A549 (cell line): Measurements from ENCODE around the gene REP15. TPM values are rescaled to one million over a fixed set of nuclear protein-coding genes. Genes with fewer than 3 reads are reported as not detected.

ENCODE experiments used
- ATAC-seq, 2 experiments: fragments of 200-7000 bp in 1 of 2; fragments of >200 bp in 1 of 2; cut with Nextera tagmentation in 1 of 2; cut with Tn5 transposase in 1 of 2; 3 replicates each; pipeline versions ENCODE4 v1.8.0 to v1.9.1; 2018 to 2020; ENCODE audit warnings: mild to moderate bottlenecking in 1 of 2, moderate library complexity in 1 of 2
- CTCF ChIA-PET: fragments of 300-600 bp; sonication (Branson Sonifier 250); formaldehyde crosslinking; extraction: SDS; loops from one replicate; lab custom pipeline; 2021; ENCODE audit warnings: antibody characterized with exemption, inconsistent platforms; lab: Yijun Ruan, JAX
- POLR2A ChIA-PET: fragments of 350-600 bp; formaldehyde crosslinking; extraction: SDS; loops from one replicate; lab custom pipeline; 2021; ENCODE audit warnings: antibody characterized with exemption, inconsistent platforms; lab: Yijun Ruan, JAX
- DNase-seq, 2 experiments: peaks; one replicate each; pipeline versions ENCODE4 v3.0.0 to v3.0.0-alpha.2; 2011 to 2016; ENCODE audit warnings: low read depth in 1 of 2, low spot score in 1 of 2
- FAIRE-seq: peaks from 2 replicates; lab custom pipeline; 2011; peaks lifted over from hg19 to GRCh38; lab: Jason Lieb, UNC
- H3K27ac ChIP-seq, 2 experiments: fragments of >200 bp; sonication (Bioruptor Twin); formaldehyde crosslinking; 3 replicates each; pipeline ENCODE4 v1.5.1; 2016 to 2017
- H3K4me1 ChIP-seq: fragments of >200 bp; sonication (Bioruptor Twin); formaldehyde crosslinking; 3 replicates; pipeline ENCODE4 v1.6.1; 2016
- H3K4me2 ChIP-seq: fragments of >200 bp; sonication (Bioruptor Twin); formaldehyde crosslinking; 3 replicates; pipeline ENCODE4 v1.6.1; 2016
- H3K4me3 ChIP-seq: fragments of >200 bp; sonication (Bioruptor Twin); formaldehyde crosslinking; 3 replicates; pipeline ENCODE4 v1.5.1; 2016
- H3K9me3 ChIP-seq: fragments of >200 bp; sonication (Bioruptor Twin); formaldehyde crosslinking; 3 replicates; pipeline ENCODE4 v1.6.1; 2016
- BHLHE40 ChIP-seq: IDR thresholded peaks from 2 replicates; pipeline ENCODE4 v1.6.1; 2012; ENCODE audit warnings: low read depth, low read length, inconsistent platforms
- CBX2 ChIP-seq: fragments of 200-600 bp; sonication (generic); IDR thresholded peaks from 2 replicates; pipeline ENCODE4 v1.6.1; 2016; ENCODE audit warnings: low read depth, mild to moderate bottlenecking, borderline replicate concordance
- CBX8 ChIP-seq: fragments of 200-600 bp; sonication (generic); IDR thresholded peaks from 2 replicates; pipeline ENCODE4 v1.6.1; 2016
- CHD4 ChIP-seq: fragments of 200-600 bp; sonication (generic); IDR thresholded peaks from 2 replicates; pipeline ENCODE4 v1.6.1; 2016; ENCODE audit warnings: antibody characterized with exemption, mild to moderate bottlenecking, borderline replicate concordance
- EHMT2 ChIP-seq: fragments of 200-600 bp; sonication (generic); IDR thresholded peaks from 2 replicates; pipeline ENCODE4 v1.6.1; 2016; ENCODE audit warnings: antibody characterized with exemption, low read depth, mild to moderate bottlenecking, moderate library complexity
- ELK1 ChIP-seq: fragments of 150-350 bp; IDR thresholded peaks from 2 replicates; pipeline ENCODE4 v1.6.1; 2014; ENCODE audit warnings: low read depth, mild to moderate bottlenecking, low read length
- EP300 ChIP-seq, 2 experiments: fragments of >200 bp; sonication (Bioruptor Twin); formaldehyde crosslinking; IDR thresholded peaks; 2 replicates in 1 of 2; 3 replicates in 1 of 2; pipeline ENCODE4 v1.6.1; 2016 to 2017
- FOSB ChIP-seq: fragments of 250-450 bp; sonication (Bioruptor Pico); IDR thresholded peaks from 2 replicates; pipeline ENCODE4 v1.5.0; 2020; ENCODE audit warnings: mild to moderate bottlenecking, moderate library complexity
- FOSL2 ChIP-seq, 2 experiments: fragments of 450-650 bp in 1 of 2; fragments of >200 bp in 1 of 2; sonication (Bioruptor Twin) in 1 of 2; formaldehyde crosslinking; IDR thresholded peaks; 2 replicates each; pipeline versions ENCODE4 v1.5.0 to v1.6.1; 2016 to 2020; ENCODE audit warnings: mild to moderate bottlenecking in 1 of 2, moderate library complexity in 1 of 2
- GATA3 ChIP-seq: IDR thresholded peaks from 2 replicates; pipeline ENCODE4 v1.6.1; 2012; ENCODE audit warnings: borderline replicate concordance
- HES2 ChIP-seq: fragments of >200 bp; sonication (Bioruptor Twin); formaldehyde crosslinking; IDR thresholded peaks from 2 replicates; pipeline ENCODE4 v1.6.1; 2016
- HOXA7 ChIP-seq: fragments of 250-450 bp; sonication (Bioruptor Pico); IDR thresholded peaks from 2 replicates; pipeline ENCODE4 v1.5.0; 2020; ENCODE audit warnings: mild to moderate bottlenecking, moderate library complexity
- KDM5A ChIP-seq: fragments of 200-600 bp; sonication (generic); IDR thresholded peaks from 2 replicates; pipeline ENCODE4 v1.6.1; 2016; ENCODE audit warnings: antibody characterized with exemption, mild to moderate bottlenecking
- MAFK ChIP-seq: fragments of 450-650 bp; IDR thresholded peaks from 2 replicates; pipeline ENCODE4 v1.6.1; 2014; ENCODE audit not compliant: partially characterized antibody
- MAX ChIP-seq: IDR thresholded peaks from 2 replicates; pipeline ENCODE4 v1.6.1; 2012
- NFE2L2 ChIP-seq: fragments of 150-350 bp; conservative IDR thresholded peaks from 2 replicates; pipeline ENCODE4 v1.6.1; 2014; ENCODE audit warnings: low read length
- NPAS2 ChIP-seq: fragments of 250-450 bp; sonication (Bioruptor Pico); IDR thresholded peaks from 2 replicates; pipeline ENCODE4 v1.8.0; 2022; ENCODE audit warnings: mild to moderate bottlenecking, moderate library complexity, borderline replicate concordance
- NR3C1 ChIP-seq: fragments of >200 bp; sonication (Bioruptor Twin); formaldehyde crosslinking; IDR thresholded peaks from 3 replicates; pipeline ENCODE4 v1.6.1; 2017
- PBX3 ChIP-seq: IDR thresholded peaks from 2 replicates; pipeline ENCODE4 v1.6.1; 2012
- PHF8 ChIP-seq: fragments of 200-600 bp; sonication (generic); IDR thresholded peaks from 2 replicates; pipeline ENCODE4 v1.6.1; 2016; ENCODE audit warnings: low read depth, mild to moderate bottlenecking, antibody characterized with exemption, moderate library complexity, borderline replicate concordance
- RAD21 ChIP-seq, 2 experiments: fragments of >200 bp in 1 of 2; sonication (Bioruptor Twin) in 1 of 2; formaldehyde crosslinking in 1 of 2; IDR thresholded peaks in 1 of 2; conservative IDR thresholded peaks in 1 of 2; 2 replicates in 1 of 2; 3 replicates in 1 of 2; pipeline ENCODE4 v1.6.1; 2012 to 2018; ENCODE audit warnings: inconsistent platforms in 1 of 2
- RARB ChIP-seq: fragments of 250-450 bp; sonication (Bioruptor Pico); IDR thresholded peaks from 2 replicates; pipeline ENCODE4 v1.8.0; 2021; ENCODE audit warnings: mild to moderate bottlenecking, moderate library complexity
- RNF2 ChIP-seq: fragments of 200-600 bp; sonication (generic); IDR thresholded peaks from 2 replicates; pipeline ENCODE4 v1.6.1; 2016; ENCODE audit warnings: low read depth, mild to moderate bottlenecking, antibody characterized with exemption, moderate library complexity, borderline replicate concordance
- SREBF2 ChIP-seq: fragments of 450-650 bp; IDR thresholded peaks from 2 replicates; pipeline ENCODE4 v1.6.1; 2014; ENCODE audit warnings: mild to moderate bottlenecking, moderate library complexity
- ZC3H11A ChIP-seq: fragments of 450-650 bp; IDR thresholded peaks from 2 replicates; pipeline ENCODE4 v1.6.1; 2014; ENCODE audit warnings: antibody characterized with exemption, mild to moderate bottlenecking
- WGBS: methylation state at CpG from one replicate; pipeline ENCODE4 v1.1.6; 2017; ENCODE audit errors: missing lambda C conversion rate; 5-methylcytosine and 5-hydroxymethylcytosine counted together
- polyA plus RNA-seq, 4 experiments: library from polyadenylated mRNA; depleted of rRNA in 3 of 4; stranded (reverse); fragments of >200 nt; fragmentation: RNase III in 1 of 4; extraction: RNeasy Plus Mini Kit Qiagen cat#74134 plus additional on column Dnase treatment in 1 of 4; gene quantifications; 2 replicates in 3 of 4; 3 replicates in 1 of 4; pipeline ENCODE4 v1.2.3, GENCODE V29; 2011 to 2017
- TF ChIP-seq, protein P1 (sequence below): fragments of 200-600 bp; sonication (generic); IDR thresholded peaks from 2 replicates; pipeline ENCODE4 v1.6.1; 2016; ENCODE audit warnings: antibody characterized with exemption, mild to moderate bottlenecking, moderate library complexity
- TF ChIP-seq, protein P2 (sequence below): fragments of 450-650 bp; IDR thresholded peaks from 2 replicates; pipeline ENCODE4 v1.6.1; 2014; ENCODE audit warnings: antibody characterized with exemption

REP15 gene
- polyA plus RNA-seq, 2 of the 4 experiments (the other 2 are of a cell fraction) = 0.34 to 0.81 TPM

DNA sequence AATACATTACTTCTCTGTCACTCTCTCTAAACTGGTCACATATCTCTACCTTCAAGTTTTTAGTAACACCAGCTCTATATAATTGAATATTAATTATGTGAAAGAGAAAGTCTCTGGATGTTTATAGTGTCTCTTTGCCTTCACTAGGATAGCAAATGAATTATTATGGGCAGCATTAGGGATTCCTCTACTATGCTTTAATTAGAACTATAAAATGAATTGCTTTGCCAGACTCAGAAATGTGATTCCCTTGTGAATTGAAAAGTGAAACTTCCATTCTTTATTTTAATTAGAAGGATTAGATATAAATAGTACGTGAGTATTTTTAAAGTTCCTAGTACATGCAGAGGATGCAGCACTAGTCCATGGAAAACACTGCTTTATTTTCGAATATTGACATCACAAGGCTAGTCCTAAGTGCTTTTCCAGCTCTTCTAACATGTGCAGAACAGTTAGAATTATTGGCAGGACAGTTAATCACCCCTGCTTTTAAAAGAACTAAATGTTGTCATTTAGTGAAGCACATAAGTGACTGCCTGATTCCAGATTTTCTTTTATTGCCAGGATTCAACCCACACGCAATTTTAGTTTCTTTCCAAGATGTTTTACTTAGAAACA lies 23.0 kb upstream of the REP15 start:
- TF ChIP-seq EHMT2 = no peak
- TF ChIP-seq CHD4 = no peak
- no peak for TF ChIP-seq PHF8
- TF ChIP-seq NFE2L2 = no peak
- no peak for TF ChIP-seq ZC3H11A
- no peak for TF ChIP-seq CBX8
- TF ChIP-seq, protein P1, sequence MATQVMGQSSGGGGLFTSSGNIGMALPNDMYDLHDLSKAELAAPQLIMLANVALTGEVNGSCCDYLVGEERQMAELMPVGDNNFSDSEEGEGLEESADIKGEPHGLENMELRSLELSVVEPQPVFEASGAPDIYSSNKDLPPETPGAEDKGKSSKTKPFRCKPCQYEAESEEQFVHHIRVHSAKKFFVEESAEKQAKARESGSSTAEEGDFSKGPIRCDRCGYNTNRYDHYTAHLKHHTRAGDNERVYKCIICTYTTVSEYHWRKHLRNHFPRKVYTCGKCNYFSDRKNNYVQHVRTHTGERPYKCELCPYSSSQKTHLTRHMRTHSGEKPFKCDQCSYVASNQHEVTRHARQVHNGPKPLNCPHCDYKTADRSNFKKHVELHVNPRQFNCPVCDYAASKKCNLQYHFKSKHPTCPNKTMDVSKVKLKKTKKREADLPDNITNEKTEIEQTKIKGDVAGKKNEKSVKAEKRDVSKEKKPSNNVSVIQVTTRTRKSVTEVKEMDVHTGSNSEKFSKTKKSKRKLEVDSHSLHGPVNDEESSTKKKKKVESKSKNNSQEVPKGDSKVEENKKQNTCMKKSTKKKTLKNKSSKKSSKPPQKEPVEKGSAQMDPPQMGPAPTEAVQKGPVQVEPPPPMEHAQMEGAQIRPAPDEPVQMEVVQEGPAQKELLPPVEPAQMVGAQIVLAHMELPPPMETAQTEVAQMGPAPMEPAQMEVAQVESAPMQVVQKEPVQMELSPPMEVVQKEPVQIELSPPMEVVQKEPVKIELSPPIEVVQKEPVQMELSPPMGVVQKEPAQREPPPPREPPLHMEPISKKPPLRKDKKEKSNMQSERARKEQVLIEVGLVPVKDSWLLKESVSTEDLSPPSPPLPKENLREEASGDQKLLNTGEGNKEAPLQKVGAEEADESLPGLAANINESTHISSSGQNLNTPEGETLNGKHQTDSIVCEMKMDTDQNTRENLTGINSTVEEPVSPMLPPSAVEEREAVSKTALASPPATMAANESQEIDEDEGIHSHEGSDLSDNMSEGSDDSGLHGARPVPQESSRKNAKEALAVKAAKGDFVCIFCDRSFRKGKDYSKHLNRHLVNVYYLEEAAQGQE = no peak
- no peak for TF ChIP-seq SREBF2
- no peak for TF ChIP-seq MAFK
- TF ChIP-seq RARB = no peak
- no peak for TF ChIP-seq KDM5A
- TF ChIP-seq BHLHE40 = no peak
- TF ChIP-seq, protein P2, sequence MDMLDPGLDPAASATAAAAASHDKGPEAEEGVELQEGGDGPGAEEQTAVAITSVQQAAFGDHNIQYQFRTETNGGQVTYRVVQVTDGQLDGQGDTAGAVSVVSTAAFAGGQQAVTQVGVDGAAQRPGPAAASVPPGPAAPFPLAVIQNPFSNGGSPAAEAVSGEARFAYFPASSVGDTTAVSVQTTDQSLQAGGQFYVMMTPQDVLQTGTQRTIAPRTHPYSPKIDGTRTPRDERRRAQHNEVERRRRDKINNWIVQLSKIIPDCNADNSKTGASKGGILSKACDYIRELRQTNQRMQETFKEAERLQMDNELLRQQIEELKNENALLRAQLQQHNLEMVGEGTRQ = no peak
- TF ChIP-seq ELK1 = no peak
- TF ChIP-seq PBX3 = no peak
- TF ChIP-seq CBX2 = no peak
- TF ChIP-seq MAX = no peak
- TF ChIP-seq HES2 = no peak
- ChIA-PET CTCF (no interaction called here), POLR2A (no interaction called here)
- 78% methylated on average over 3 of the region's 3 CpGs for WGBS
- H3K4me1 ChIP-seq = no peaks in the 10 kb centered on the region
- no peak overlapping the region for H3K4me3 ChIP-seq
- H3K9me3 ChIP-seq = no peaks in the 10 kb centered on the region
- H3K4me2 ChIP-seq = no peak overlapping the region
- no peak overlapping the region for H3K27ac ChIP-seq
- ATAC-seq = no peak
- FAIRE-seq = peak; percentile 63
- DNase-seq = no peak

- no peak overlapping the region for H3K4me3 ChIP-seq
- H3K4me2 ChIP-seq = no peak overlapping the region
- 51% methylated on average over 2 of the region's 2 CpGs for WGBS
- H3K9me3 ChIP-seq = no peaks in the 10 kb centered on the region
- FAIRE-seq (no peak), ATAC-seq (no peak), DNase-seq (no peak)
- CTCF ChIA-PET = interaction anchor here (0.6 kb wide), 1 partner anchor 135 kb away, joined by 4 read pairs; no protein-coding TSS in a partner anchor
- TF ChIP-seq HOXA7 (CRISPR knock-in tag) (no peak), ELK1 (no peak), NPAS2 (CRISPR knock-in tag) (no peak), FOSL2 (IDR thresholded peaks at IDR 0.05) (no peak), FOSL2 (CRISPR knock-in tag; IDR thresholded peaks at IDR 0.05) (no peak), EP300 (IDR thresholded peaks at IDR 0.05) (no peak), EHMT2 (no peak), GATA3 (no peak), RAD21 (conservative IDR thresholded peaks at IDR 0.05 in 1 of 2, IDR thresholded peaks at IDR 0.05 in 1 of 2) (no peak), RNF2 (no peak), MAX (no peak), SREBF2 (no peak), NR3C1 (no peak), FOSB (CRISPR knock-in tag) (no peak), RARB (no peak)
- TF ChIP-seq, protein P2 = no peak
- POLR2A ChIA-PET = no interaction called here
- no peak overlapping the region for H3K27ac ChIP-seq
- no peaks in the 10 kb centered on the region for H3K4me1 ChIP-seq
These were observed 21.3 kb upstream of the REP15 start for GRCh38 chr12:27674989-27675388.
